HG02885 (cell line): ENCODE data around the gene EPN2.
A peak's percentile ranks its signal among the peaks of the same experiment; 100 is the strongest.

Source experiments
- ATAC-seq: cut with Tn5 transposase; IDR thresholded peaks from one replicate; pipeline ENCODE4 v1.9.1; 2021; ENCODE audit warnings: mild to moderate bottlenecking; ENCODE audit not compliant: unreplicated experiment, poor library complexity

The EPN2 gene

GRCh38 chr17:19327031-19327783 is 90.0 kb downstream of the EPN2 start:
- no peak for ATAC-seq

- no peak for ATAC-seq
Measured at GRCh38 chr17:19328441-19329061, 91.4 kb downstream of the EPN2 start.

GRCh38 chr17:19329136-19329535 is 92.0 kb downstream of the EPN2 start:
- no peak for ATAC-seq

- ATAC-seq = no peak
Measured at GRCh38 chr17:19329839-19330238, 92.7 kb downstream of the EPN2 start.

DNA sequence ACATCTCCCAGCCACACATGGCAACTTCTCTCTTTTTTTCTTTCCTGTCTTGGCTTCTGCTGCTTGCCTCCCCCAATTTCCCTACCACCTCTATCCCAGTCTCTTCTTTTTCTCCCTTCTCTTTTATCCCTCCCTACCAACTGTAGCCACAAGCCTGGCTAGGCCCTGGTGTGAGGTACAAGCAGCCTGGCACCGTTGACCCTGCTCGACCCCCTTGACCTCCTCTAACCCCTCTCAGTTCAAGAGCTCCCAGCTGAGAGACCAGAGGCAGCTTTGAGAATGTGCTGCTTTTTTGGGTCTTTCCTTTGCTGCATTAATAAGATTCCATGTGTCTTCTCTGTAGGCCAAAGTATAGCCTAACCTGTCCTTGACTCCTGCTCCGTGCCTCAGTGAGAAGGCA is 93.1 kb downstream of the EPN2 start:
- ATAC-seq = no peak

- no peak for ATAC-seq
Measured at GRCh38 chr17:19331134-19331533, 94.0 kb downstream of the EPN2 start.

GRCh38 chr17:19331543-19332245 is 94.5 kb downstream of the EPN2 start:
- ATAC-seq = no peak

- ATAC-seq = no peak
Measured at GRCh38 chr17:19332371-19333131, 95.4 kb downstream of the EPN2 start.

DNA sequence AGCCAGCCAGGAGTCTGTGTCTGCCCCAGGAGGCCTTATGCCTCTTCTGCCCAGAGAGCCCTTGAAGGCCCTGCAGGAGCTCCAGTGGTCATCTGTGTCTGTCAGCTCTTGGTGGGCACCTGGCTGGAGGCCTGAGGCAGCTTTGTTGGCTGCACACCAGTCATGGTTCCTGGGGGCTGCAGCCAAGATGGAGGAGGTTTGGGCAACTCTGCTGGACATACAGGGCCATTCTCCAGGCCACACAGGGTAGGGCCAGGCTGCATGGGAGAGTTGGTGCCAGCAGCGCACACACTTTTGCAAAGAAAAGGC is 95.9 kb downstream of the EPN2 start:
- ATAC-seq = no peak

- ATAC-seq = no peak
Measured at GRCh38 chr17:19333736-19334290, 96.6 kb downstream of the EPN2 start.

DNA sequence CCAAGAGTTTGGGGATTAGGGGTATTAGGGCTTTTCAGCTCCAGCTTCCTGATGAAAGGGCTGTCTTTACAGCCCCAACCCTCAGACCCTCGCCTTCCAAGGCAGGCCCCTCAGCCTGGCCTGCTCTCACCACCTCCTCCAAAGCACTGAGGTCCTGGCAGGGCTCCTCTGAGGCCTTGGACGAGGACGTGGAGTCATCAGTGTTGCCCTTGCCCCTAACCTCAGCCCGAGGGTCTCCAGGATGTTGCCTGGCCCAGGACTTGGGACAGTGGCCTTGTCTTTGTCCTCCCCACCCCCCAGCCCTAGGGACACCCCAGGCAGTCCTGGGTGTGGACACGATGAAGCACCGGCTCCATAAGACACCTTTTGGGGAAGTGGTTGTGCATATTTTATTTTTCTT is 97.2 kb downstream of the EPN2 start:
- ATAC-seq = no peak

GRCh38 chr17:19335951-19336631 is 98.9 kb downstream of the EPN2 start:
- ATAC-seq = no peak

DNA sequence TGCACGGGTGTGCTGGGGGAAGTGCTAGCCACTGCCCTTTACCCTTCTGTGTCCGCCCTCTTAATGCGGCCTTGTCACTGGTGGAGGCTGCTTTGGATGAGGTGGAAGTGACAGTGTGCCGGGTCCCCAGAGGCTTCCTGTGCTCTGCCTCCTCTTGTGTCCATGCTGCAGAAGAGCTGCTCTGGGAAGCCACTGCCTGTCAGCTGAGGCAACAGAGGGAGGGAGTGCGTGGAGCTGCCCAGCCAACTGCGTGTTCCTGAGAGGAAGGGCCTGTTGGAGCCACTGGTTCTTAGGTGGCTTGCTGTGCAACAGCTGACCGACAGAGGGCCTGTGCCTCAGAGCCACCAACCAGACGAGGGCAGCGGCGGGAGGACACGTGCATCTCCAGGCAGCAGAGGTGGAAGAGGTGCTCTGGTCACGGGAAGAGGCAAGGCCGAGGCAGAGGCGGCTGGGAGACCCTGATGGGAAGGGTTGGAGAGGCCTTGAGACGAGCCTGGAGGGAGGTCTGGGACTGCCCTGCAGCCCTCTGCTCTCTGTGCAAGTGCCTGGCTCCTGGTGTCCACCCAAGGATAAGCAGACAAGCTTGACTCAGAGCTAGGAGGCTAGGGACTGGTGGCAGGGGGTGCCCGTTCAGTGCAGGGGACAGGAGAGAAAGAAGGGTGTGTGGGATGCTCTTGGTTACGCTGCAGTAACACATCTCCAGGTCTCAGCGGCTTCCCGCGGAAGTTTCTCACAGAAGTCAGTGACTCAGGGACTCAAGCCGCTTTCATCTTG is 100.0 kb downstream of the EPN2 start:
- ATAC-seq = no peak

DNA sequence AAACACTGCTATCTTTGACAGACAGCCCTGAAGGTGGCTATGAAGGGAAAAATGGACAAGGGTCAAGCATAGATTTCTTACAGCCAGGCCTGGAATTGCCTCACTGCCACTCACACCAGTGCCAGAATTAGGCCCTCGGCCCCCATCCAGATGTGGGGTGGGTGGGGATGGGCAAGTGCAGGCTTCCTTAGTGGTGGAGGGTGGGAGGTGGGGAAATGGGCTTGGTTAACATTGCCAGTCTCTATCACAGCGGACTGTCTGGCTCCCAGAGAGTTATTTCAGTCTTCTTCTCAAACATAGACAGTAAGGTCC is 100.5 kb downstream of the EPN2 start:
- ATAC-seq = no peak

DNA sequence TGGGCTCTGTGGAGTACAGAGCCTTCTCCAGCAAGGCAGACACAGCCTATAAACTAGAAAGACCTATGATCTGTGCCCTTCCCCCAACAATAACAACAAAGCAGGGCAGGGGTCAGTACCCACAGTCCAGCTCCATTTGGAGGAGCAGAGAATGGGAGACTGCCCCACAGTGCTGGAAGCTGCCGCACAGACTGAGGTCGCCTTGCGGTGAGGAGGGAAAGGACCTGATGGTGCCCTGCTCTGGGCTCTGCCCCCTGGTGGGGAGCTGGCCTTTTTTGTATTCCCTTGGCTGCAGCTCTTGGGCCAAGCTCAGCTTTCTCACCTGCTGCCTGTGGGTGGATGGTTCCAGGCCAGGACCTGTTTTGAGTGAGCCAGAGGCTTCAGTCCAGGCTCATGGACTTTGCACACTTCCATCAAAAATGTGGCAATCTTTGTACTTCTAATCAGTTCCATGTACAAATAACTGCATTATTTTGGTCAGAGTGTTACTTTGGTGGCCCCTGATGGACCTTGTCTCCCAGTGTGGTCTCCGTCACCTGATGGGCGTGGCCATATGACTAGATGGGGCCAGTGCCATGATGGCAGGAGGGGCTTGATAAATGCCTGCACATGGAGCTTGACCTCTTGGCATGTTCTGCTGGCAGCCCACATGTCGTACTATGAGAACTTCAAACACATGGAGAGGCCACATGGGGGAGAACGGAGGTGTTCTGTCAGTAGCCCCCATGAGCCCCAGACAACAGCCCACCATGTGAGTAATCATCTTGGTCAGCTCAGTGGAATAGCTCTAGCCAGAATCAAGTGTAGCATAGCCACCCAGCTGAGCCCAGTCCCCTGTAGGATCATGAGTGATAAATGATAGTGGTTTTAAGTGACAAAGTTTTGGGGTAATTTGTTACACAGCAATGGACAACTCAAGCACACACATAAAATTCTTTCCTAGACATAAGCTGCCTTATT is 101.1 kb downstream of the EPN2 start:
- peak; percentile 51 for ATAC-seq

DNA sequence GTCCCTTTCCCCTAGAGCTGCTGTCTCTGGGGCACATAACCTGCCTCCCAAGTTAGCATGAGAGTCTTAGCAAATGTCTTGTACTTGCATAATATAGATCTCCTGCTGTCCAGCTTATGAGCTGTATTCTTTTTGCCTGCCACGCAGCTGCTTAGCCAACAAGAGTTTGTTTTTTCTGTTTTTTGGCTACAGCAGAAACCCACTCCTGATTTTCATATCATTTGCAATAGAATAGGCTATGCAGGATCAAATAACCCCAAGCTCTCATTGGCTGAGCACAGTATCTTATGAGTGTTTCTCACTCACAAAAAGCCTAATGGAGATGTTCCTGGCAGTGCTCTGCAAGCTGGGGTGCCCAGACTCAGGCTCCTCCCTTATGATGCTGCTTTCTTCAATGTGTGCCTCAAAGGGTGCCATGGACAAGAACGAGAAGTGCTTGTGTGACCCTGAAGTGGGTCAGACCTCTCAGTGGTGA is 102.2 kb downstream of the EPN2 start:
- no peak for ATAC-seq

GRCh38 chr17:19341211-19341631 is 104.1 kb downstream of the EPN2 start:
- ATAC-seq = no peak
